ENCODE data around the gene R3HCC1L. TPM values are rescaled to one million over a fixed set of nuclear protein-coding genes. Genes with fewer than 3 reads are reported as not detected.

The R3HCC1L gene
- total RNA-seq = 10 to 100 TPM; 13.2 to 24.1 (median 16.3) TPM

GRCh38 chr10:98134431-98135221 lies at the start of gene R3HCC1L:
Gene R3HCC1L, plus strand, starts transcription at chr10:98134657. Its CDS starts 73,458 bp downstream, at chr10:98208115.
- H3K9me3 ChIP-seq = no peaks in the 10 kb centered on the region
- TF ChIP-seq EP300 (IDR thresholded peaks at IDR 0.05) = no peak
- TF ChIP-seq CTCF (IDR thresholded peaks at IDR 0.05) = peak in 1 of 6 experiments; percentile 24
- peak; percentile 90 to 92 for TF ChIP-seq POLR2AphosphoS5 (IDR thresholded peaks at IDR 0.05)
- TF ChIP-seq POLR2A (IDR thresholded peaks at IDR 0.05) = peak in 3 of 4 donors; percentile 82 to 94 (median 83)
- H3K4me1 ChIP-seq = peaks cover 9 to 37% (median 24%) of the 10 kb centered on the region in 4 donors
- H3K36me3 ChIP-seq = no peaks in the 10 kb centered on the region
- H3K27me3 ChIP-seq = no peaks in the 10 kb centered on the region
- 0 to 2% methylated on average over 14 to 61 of the region's 64 CpGs for WGBS, 2 donors
- peak within 1 kb of the TSS; percentile 59 to 93 (median 73) for H3K4me3 ChIP-seq
- DNase-seq (peak; percentile 90 to 99), ATAC-seq (ENCODE audit: low FRiP score in 2 of 2) (peak; percentile 98 to 100)
- peak within 1 kb of the TSS; percentile 91 to 96 (median 92) for H3K27ac ChIP-seq

GRCh38 chr10:98085238-98085637 lies 49.2 kb upstream of the R3HCC1L start:
- no peak overlapping the region for H3K27ac ChIP-seq
- DNase-seq = no peak
- no peaks in the 10 kb centered on the region for H3K4me1 ChIP-seq
- no peak for ATAC-seq (ENCODE audit: low FRiP score in 2 of 2)
- no peaks in the 10 kb centered on the region for H3K27me3 ChIP-seq
- no peaks in the 10 kb centered on the region for H3K36me3 ChIP-seq
- no peak overlapping the region for H3K4me3 ChIP-seq
- WGBS, 2 donors = 83 to 86% methylated on average over 4 of the region's 4 CpGs
- no peak for TF ChIP-seq CTCF (IDR thresholded peaks at IDR 0.05)
- no peak for TF ChIP-seq POLR2A (IDR thresholded peaks at IDR 0.05)
- no peak for TF ChIP-seq EP300 (IDR thresholded peaks at IDR 0.05)
- no peak for TF ChIP-seq POLR2AphosphoS5 (IDR thresholded peaks at IDR 0.05)
- no peaks in the 10 kb centered on the region for H3K9me3 ChIP-seq

GRCh38 chr10:98086837-98087708 lies 47.4 kb upstream of the R3HCC1L start:
- Histone ChIP-seq H3K9me3 (no peaks in the 10 kb centered on the region), H3K4me1 (no peaks in the 10 kb centered on the region), H3K27me3 (no peaks in the 10 kb centered on the region), H3K4me3 (no peak overlapping the region), H3K27ac (no peak overlapping the region), H3K36me3 (no peaks in the 10 kb centered on the region)
- no peak for TF ChIP-seq EP300 (IDR thresholded peaks at IDR 0.05)
- TF ChIP-seq POLR2AphosphoS5 (IDR thresholded peaks at IDR 0.05) = no peak
- no peak for TF ChIP-seq CTCF (IDR thresholded peaks at IDR 0.05)
- no peak for TF ChIP-seq POLR2A (IDR thresholded peaks at IDR 0.05)
- DNase-seq (no peak), ATAC-seq (ENCODE audit: low FRiP score in 2 of 2) (no peak)
- WGBS, 2 donors = 50 to 64% methylated on average over 14 of the region's 14 CpGs

- H3K27me3 ChIP-seq = no peaks in the 10 kb centered on the region
- H3K27ac ChIP-seq = no peak overlapping the region
- H3K36me3 ChIP-seq = no peaks in the 10 kb centered on the region
- no peaks in the 10 kb centered on the region for H3K4me1 ChIP-seq
- TF ChIP-seq POLR2A (IDR thresholded peaks at IDR 0.05) = no peak
- TF ChIP-seq POLR2AphosphoS5 (IDR thresholded peaks at IDR 0.05) = no peak
- no peak for TF ChIP-seq EP300 (IDR thresholded peaks at IDR 0.05)
- TF ChIP-seq CTCF (IDR thresholded peaks at IDR 0.05) = no peak
- ATAC-seq (ENCODE audit: low FRiP score in 2 of 2) = no peak
- H3K9me3 ChIP-seq = no peaks in the 10 kb centered on the region
- no peak overlapping the region for H3K4me3 ChIP-seq
- WGBS, 2 donors = 73 to 76% methylated on average over 7 of the region's 7 CpGs
- no peak for DNase-seq
Observed at GRCh38 chr10:98088186-98088971, 46.1 kb upstream of the R3HCC1L start.
